ENCODE results near the gene APLP2.
"Not testable (repeated sequence)": the region's sequence is repeated elsewhere in the genome, so short reads cannot be mapped to it uniquely, and the experiment has no call there.

Gene APLP2

DNA sequence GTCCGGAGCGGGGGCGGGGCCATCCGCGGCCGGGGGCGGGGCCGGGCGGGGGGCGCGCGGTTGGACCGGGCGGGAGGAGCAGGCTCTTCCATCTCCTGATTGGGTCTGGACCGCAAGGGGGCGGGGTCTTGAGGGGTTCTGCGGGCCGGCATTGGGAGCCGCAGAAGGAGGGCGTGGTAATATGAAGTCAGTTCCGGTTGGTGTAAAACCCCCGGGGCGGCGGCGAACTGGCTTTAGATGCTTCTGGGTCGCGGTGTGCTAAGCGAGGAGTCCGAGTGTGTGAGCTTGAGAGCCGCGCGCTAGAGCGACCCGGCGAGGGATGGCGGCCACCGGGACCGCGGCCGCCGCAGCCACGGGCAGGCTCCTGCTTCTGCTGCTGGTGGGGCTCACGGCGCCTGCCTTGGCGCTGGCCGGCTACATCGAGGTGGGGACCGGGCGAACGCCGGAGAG is at the start of gene APLP2:
Gene APLP2, plus strand, starts transcription at position 236 of the 450 bp plus-strand sequence. Its CDS starts 84 bp downstream, at position 320.
- peak; percentile 97 for DNase-seq

GRCh38 chr11:130020323-130020722 is 49.4 kb upstream of the APLP2 start:
- DNase-seq: no peak

GRCh38 chr11:130021606-130022005 is 48.1 kb upstream of the APLP2 start:
- not testable (repeated sequence) for DNase-seq

DNA sequence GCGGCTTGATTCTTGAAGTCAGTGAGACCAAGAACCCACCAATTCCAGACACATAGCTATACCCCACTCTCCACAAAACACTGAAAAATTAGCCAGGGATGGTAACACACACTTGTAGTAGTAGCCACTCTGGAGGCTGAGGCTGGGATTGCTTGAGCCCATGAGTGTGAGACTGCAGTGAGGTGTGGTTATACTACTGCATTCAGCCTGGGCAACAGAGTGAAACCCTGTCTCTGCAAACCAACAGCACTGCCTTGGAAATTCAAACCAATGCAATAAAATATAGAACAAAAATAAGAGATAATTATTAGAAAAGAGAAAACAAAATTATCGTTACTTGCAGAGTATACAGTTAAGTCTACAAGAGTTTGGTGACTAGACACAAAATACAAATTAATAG is 46.9 kb upstream of the APLP2 start:
- no peak for DNase-seq

GRCh38 chr11:130023204-130023603 is 46.5 kb upstream of the APLP2 start:
- DNase-seq: peak; percentile 66

DNA sequence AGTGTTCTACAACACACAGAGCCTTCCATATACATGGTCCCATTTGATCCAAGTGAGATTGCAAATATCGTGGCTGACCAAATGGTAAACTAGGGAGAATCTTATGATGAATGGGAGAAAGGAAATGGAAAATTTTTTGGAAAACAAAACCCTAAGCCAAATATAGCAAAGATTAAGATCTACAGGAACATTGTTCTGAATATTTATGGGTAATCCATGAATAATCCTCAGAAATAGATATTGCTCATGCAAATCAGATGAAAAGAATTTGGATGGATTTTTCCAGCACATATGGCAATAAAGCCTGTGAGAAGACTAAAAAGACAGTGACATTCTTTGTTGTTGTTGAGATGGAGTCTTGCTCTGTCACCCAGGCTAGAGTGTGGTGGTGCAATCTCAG is 45.3 kb upstream of the APLP2 start:
- DNase-seq: no peak

DNA sequence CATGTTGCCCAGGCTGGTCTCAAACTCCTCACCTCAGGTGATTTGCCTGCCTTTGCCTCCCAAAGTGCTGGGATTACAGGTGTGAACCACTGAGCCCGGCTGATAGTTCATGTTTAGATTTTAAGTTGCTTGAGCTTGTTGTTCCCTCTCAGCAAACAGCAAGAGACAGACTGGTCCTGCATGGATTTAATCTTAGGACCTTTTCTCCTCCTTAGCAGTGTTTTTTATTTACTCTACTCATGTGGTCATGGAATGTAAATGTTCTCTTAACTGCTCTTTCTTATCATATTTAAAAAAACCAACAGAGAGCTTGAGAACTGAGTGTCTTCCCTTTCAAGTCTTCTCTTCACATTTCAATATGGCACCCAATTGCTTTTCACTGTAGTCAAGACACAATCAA is 44.3 kb upstream of the APLP2 start:
- DNase-seq: no peak

DNA sequence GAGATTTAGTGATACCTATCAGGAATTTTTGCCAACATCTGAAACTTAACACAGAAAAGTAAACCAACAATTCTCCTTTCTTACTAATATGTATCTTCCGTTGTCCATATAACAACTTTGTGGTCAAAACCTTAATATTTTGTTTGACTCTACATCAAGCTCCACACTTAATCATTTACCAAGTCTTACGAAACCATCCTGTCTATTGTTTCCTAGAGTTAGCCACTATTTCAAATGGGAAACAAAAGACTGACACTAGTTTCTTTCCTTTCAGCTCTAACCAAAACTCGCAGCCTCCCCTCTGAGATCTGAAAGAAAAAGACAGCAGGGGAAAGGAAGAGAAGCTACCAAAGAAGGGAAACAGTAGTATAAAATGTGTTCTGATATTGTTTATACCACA is 40.6 kb upstream of the APLP2 start:
- no peak for DNase-seq

GRCh38 chr11:130031056-130031455 is 38.6 kb upstream of the APLP2 start:
- no peak for DNase-seq

DNA sequence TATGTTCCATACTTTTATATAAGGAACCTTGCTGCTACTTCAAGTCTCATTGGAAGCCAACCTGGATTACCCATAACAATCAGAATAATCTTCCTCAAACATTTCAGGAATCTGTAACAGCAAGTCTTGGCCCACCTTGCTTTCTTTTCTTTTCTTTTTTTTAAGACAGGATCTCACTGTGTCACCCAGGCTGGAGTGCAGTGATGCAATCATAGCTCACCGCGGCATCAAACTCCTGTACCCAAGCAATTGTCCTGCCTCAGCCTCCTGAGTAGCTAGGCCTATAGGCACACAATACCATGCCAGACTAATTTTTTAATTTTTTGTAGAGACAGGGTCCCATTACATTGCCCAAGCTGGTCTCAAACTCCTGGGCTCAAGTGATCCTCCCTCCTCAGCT is 37.7 kb upstream of the APLP2 start:
- DNase-seq: no peak

DNA sequence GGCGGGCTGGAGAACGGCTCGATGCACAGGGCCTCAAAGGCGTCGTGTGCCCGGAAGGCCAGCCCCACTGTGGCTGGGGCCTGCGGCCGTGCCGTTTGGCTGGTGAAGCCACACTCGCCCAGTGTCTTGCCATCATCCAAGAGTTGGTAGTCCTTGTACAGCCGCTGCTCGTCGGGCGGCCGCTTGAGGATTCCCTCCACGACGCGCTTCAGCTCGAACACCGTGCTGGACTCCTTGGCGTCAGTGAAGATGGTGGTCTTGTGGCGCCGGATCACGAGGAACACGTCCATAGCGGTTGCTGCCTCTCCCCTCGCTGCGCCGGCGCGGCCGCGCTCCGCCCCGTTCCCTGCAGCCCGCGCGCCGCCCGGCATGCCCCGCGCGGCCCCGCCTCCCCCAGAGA is 36.8 kb upstream of the APLP2 start:
- DNase-seq: no peak

- DNase-seq: no peak
Measured at GRCh38 chr11:130034236-130034635, 35.5 kb upstream of the APLP2 start.

DNA sequence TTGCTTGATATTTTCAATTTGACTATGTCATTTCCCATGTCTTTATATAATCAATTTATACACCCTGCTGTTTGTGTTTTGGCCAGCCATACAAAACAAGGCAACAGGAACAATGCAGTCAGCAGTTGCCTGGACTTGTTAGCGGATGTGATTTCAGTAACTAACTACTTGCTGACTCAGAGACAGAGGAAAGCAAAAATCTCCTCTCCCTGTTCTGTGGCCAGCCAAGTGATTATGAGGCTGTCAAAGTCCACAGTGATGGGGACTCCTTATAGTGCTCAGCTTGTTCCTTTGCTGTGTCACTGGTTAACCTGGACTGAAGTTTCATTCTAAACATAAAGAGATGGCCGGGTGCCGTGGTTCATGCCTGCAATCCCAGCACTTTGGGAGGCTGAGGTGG is 32.6 kb upstream of the APLP2 start:
- no peak for DNase-seq

- DNase-seq: no peak
Measured at GRCh38 chr11:130037881-130038585, 31.7 kb upstream of the APLP2 start.

DNA sequence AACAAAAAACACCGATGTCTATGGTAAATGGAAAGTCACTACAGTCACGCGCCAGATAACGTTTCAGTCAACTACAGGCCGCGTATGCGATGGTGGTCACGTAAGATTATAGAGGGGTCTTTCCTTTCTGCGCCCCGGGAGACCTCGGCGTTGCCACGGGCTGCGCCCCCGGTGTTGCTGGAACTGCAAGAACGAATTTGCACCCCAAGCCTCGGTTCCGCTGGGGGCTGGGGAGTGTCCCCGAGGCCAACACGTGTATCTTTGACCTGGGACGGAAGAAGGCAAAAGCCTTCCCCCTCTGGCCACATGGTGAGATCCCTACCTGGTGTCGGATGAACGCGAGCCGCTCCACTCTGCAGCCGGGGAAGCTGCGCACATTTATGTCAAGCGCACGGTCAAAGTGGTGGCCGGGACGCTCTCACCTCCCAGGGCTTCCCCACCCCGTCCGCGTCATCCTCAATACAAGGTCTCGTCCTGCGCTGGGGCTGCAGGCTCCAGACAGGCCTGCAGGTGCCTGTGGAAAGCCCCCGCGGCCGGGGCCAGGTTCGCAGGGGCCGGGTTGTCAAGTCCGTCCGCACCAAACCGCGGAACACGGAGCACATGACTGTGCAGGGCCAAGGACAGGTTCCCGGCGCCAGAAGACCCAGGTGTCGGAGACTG is 29.3 kb upstream of the APLP2 start:
- DNase-seq: no peak

- peak; percentile 61 for DNase-seq
Measured at GRCh38 chr11:130042093-130042591, 27.6 kb upstream of the APLP2 start.

GRCh38 chr11:130043575-130043974 is 26.1 kb upstream of the APLP2 start:
- DNase-seq: no peak

DNA sequence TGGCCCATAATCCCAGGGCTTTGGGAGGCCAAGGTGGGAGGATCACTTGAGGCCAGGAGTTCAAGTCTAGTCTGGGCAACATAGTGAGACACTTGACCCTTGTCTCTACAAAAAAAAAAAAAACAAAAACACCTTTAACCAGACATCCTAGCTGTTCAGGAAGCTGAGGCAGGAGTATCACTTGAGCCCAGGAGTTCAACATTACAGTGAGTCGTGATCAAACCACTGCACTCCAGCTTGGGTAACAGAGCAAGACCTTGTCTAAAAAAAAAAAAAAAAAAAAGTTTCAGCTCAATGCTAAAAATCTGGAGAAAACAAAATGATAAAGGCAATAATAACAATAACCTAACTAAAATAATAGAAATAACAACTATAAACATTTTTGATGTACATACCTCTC is 22.6 kb upstream of the APLP2 start:
- DNase-seq: no peak

DNA sequence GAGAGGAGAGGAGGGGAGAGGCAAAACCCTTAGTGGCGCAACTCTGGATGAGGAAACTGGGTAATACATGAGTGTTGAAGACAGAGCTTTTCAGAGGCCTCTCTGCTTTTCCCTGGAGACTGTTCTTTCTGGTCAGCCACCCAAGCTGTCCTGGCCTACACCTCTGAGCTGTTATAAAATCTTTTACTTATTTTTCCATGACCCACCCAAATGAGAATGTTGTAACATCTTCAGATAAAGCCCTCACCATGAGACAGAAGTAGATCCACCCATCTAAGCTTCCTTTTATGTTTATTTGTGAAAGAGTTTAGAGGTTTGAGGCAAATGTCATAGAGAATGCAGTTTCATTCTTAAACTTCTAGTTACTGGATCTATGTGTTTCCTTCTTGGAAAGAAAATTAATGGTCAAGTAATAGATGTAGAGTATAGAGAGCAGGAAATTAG is 20.3 kb upstream of the APLP2 start:
- DNase-seq: no peak

DNA sequence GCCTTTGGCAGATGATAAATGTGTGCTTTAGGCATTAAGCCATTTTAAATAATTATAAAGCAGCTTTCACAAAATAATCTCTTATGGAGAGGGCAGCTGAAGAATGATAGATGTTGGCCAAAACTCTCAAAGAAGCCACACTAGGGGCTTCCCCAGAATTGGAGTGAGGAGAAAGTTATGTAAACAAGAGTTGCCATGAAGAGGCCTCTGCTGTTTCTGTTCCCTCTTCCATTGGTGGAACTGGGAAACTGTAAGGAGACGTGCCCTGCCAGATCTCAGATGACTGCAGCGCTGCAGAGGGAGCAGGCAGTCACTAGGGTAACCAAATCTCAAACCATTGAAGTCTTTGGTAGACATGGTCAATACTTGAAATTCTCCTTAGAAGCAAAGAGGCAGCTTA is 19.4 kb upstream of the APLP2 start:
- DNase-seq: no peak

GRCh38 chr11:130051082-130051481 is 18.6 kb upstream of the APLP2 start:
- no peak for DNase-seq

DNA sequence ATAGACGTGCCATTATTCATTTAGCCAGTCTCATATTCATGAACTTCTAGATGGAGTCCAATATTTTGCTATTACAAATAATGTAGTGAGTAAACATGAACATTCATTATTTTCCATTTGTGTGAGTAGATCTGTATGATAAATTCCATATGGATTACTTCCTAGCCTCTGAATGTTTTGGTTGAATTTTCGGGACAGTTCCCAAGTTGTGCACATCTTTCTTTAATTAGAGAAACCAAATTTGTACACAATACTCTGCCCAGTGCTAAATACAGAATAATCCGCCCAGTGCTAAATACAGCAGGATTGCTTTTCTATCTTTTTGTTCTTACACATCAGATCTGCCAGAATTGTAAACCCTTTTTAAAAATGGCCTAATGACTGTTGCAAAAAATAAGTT is 17.1 kb upstream of the APLP2 start:
- no peak for DNase-seq

DNA sequence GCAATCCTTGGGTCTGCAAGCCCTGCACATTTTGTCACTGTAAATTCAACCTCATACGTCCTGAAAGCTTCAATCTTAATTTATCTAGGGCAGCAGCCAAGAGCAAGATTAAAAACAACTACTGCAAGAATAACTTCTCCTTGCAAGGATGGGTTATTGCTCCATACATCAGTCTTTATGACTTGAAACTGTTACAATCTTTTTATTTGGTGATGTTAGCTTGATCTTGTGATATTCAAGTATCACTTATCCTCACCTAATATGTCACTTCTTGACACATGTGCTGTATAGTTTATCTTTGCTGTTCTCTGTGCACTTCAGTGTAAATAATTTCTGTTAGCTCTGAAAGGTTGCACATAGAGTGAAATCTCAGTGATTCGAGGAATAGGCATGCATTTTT is 14.7 kb upstream of the APLP2 start:
- DNase-seq: no peak

DNA sequence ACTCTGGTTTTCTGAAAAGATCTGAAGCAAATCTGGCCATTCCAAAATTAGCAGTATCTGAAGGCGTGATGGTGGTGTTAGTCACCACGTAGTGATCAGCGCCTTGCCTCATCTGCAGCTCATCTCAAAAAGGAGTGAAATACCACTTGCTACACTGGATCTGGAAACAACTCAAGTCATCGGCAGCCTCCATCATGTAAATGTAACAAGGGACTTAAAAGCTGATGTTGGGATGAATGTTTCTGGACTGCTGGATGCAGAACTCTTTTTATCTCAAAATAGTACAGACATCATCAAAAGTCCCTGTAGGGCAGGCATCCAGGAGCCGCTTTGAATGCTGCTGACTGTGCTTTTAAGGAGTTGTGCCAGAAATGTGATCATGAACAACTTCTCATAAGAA is 14.1 kb upstream of the APLP2 start:
- DNase-seq: no peak

DNA sequence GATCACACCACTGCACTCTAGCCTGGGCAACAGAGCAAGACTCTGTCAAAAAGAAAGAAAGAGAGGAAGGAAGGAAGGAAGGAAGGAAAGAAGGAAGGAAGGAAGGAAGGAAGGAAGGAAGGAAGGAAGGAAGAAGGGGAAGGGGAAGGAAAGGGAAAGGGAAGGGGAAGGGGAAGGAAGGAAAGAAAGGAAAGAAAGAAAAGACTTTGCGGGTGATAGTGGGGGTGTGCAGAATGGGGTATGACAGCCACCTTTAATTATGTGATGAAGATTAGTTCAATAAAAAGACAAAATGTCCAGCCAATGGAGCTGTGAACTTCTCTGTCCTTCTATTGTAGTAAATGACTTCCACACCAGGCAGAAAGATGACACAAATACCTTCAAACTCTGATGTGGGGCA is 8.7 kb upstream of the APLP2 start:
- no peak for DNase-seq

Data from DMS153 (cell line).